Kidney (tissue), 14 donors: Measurements from ENCODE around the gene SEC63. TPM values are rescaled to one million over a fixed set of nuclear protein-coding genes. Genes with fewer than 3 reads are reported as not detected.

ENCODE experiments used
- DNase-seq, 5 donors: peaks; one replicate each; pipeline ENCODE4 v3.0.0-alpha.2; 2013 to 2020
- FAIRE-seq: peaks from 2 replicates; lab custom pipeline; 2012; peaks lifted over from hg19 to GRCh38; lab: Jason Lieb, UNC
- H3K27ac ChIP-seq, 2 donors: one replicate each; pipeline ENCODE4 v1.7.0; 2013; ENCODE audit warnings: low read depth in 2 of 2, low read length in 2 of 2, inconsistent platforms in 1 of 2
- H3K27me3 ChIP-seq: one replicate; pipeline ENCODE4 v1.7.1; 2013; ENCODE audit warnings: low read length, inconsistent platforms; ENCODE audit not compliant: control insufficient read depth, insufficient read depth
- H3K36me3 ChIP-seq, 3 donors: one replicate each; pipeline versions ENCODE4 v1.7.0 to v1.7.1; 2013; ENCODE audit warnings: low read length in 3 of 3, control low read depth in 1 of 3, inconsistent platforms in 1 of 3; ENCODE audit not compliant: insufficient read depth in 3 of 3, control insufficient read depth in 2 of 3
- H3K4me1 ChIP-seq, 3 donors: one replicate each; pipeline versions ENCODE4 v1.7.0 to v1.7.1; 2013; ENCODE audit warnings: low read length in 3 of 3, inconsistent platforms in 1 of 3, low read depth in 1 of 3; ENCODE audit not compliant: control insufficient read depth in 2 of 3, insufficient read depth in 2 of 3
- H3K4me3 ChIP-seq, 3 donors: one replicate each; pipeline versions ENCODE4 v1.7.0 to v1.8.1; 2013; ENCODE audit warnings: low read length in 3 of 3, control low read depth in 1 of 3, inconsistent platforms in 1 of 3
- H3K9ac ChIP-seq, 3 donors: one replicate each; pipeline versions ENCODE4 v1.7.0 to v1.7.1; 2013; ENCODE audit warnings: low read length in 3 of 3, control low read depth in 1 of 3, inconsistent platforms in 1 of 3
- H3K9me3 ChIP-seq, 3 donors: one replicate each; pipeline versions ENCODE4 v1.7.0 to v1.7.1; 2013; ENCODE audit warnings: low read length in 3 of 3, control low read depth in 1 of 3, inconsistent platforms in 1 of 3; ENCODE audit not compliant: control insufficient read depth in 2 of 3, insufficient read depth in 1 of 3
- CTCF ChIP-seq: IDR thresholded peaks from 3 replicates; pipeline ENCODE4 v1.5.1; 2012; ENCODE audit warnings: mild to moderate bottlenecking, moderate library complexity, borderline replicate concordance; ENCODE audit not compliant: insufficient read depth; ENCODE audit errors: extremely low read depth
- intact Hi-C: fragments of 100-400 bp; cut with DNase I; formaldehyde crosslinking; loops from one replicate; pipeline ENCODE4 v1.11.1; 2022
- polyA plus RNA-seq: library from polyadenylated mRNA; stranded (reverse); fragments of 350-450 nt; fragmentation: Illumina TruSeq; extraction: RNeasy Lipid Tissue Mini Kit (QIAGEN cat#74804); gene quantifications from one replicate; pipeline ENCODE4 v1.2.3, GENCODE V29; 2014; ENCODE audit warnings: low read depth, low replicate concordance; ENCODE audit not compliant: insufficient read depth
- total RNA-seq: library from RNA; stranded (reverse); fragmentation: NEBNext Ultra II Directional; extraction: Animal tissue kit (Norgen Biotek cat#: 25700); gene quantifications from one replicate; pipeline ENCODE4 v1.2.1, GENCODE V29; 2021
- donor health status: control.
- donor health status: control.
- donor health status: control.
- donor health status: control.
- donor health status: control.
- donor health status: DM: yes; HTN: yes; CAD: no.
- donor health status: Normal renal cell carcinoma (clear cell type).

Gene SEC63
- total and polyA plus RNA-seq, 2 donors from 2014 or later: 31.4 to 88.8 TPM

DNA sequence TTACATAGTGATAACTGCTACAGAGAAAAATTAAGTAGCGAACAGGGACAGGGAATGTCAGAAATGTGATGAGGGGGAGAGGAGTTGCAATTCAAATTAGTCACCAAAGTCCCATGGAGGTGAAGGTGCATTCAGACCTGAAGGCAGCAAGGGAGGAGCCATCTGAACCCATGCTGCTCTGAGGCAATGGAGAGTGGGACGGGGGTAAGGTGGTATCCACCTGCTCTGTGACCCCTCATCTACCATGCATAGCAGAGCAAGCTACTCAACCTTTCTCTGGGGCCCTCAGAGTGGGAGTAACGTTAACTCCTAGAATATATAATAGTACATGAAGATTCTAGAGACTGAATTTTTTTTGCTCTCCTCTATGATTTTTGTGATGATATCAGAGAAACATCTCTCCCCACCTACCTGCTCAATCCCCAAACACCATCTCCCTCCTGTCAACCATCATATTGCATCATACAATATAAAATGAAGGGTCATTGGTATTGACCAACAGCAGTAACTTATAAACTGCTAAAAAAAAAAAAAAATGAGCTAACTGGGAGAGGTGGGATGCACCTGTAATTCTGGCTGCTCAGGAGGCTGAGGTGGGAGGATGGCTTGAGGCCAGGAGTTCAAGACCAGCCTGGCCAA lies 117.3 kb downstream of the SEC63 start:
- no peaks in the 10 kb centered on the region for H3K27me3 ChIP-seq
- no peak for FAIRE-seq
- intact Hi-C loops: no loop called here

DNA sequence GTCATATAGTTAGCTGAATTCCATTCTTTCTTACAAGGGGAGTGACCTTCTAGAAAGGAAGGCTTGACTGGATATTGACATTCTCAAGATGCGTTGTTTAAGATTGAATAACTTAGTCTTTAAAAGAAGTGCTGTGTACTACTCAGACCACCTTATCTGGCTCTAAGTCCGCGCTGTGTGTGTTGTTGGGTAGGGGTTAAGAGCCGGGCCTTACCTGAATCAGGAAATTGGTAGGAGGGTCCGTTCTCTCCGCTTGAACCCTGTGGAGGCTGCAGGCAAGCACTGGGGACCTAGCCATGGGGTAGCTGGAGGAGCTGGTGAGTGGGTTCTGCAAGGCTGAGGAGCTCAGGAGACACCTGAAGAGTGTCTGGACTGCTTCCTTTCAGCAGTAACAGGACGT lies 124.9 kb downstream of the SEC63 start:
- H3K36me3 ChIP-seq: no peaks in the 10 kb centered on the region
- no peak overlapping the region for H3K4me3 ChIP-seq
- TF ChIP-seq CTCF: no peak
- DNase-seq: no peak
- H3K4me1 ChIP-seq: no peaks in the 10 kb centered on the region
- H3K27ac ChIP-seq: no peak overlapping the region
- no peak for FAIRE-seq
- intact Hi-C loops: no loop called here
- H3K27me3 ChIP-seq: no peaks in the 10 kb centered on the region
- no peaks in the 10 kb centered on the region for H3K9me3 ChIP-seq
- no peak overlapping the region for H3K9ac ChIP-seq

More for the DNA sequence above, 117.3 kb downstream of the SEC63 start:
- DNase-seq: no peak
- Histone ChIP-seq H3K9ac (no peak overlapping the region), H3K36me3 (no peaks in the 10 kb centered on the region), H3K4me1 (no peaks in the 10 kb centered on the region), H3K4me3 (no peak overlapping the region), H3K9me3 (no peaks in the 10 kb centered on the region), H3K27ac (no peak overlapping the region)
- no peak for TF ChIP-seq CTCF

DNA sequence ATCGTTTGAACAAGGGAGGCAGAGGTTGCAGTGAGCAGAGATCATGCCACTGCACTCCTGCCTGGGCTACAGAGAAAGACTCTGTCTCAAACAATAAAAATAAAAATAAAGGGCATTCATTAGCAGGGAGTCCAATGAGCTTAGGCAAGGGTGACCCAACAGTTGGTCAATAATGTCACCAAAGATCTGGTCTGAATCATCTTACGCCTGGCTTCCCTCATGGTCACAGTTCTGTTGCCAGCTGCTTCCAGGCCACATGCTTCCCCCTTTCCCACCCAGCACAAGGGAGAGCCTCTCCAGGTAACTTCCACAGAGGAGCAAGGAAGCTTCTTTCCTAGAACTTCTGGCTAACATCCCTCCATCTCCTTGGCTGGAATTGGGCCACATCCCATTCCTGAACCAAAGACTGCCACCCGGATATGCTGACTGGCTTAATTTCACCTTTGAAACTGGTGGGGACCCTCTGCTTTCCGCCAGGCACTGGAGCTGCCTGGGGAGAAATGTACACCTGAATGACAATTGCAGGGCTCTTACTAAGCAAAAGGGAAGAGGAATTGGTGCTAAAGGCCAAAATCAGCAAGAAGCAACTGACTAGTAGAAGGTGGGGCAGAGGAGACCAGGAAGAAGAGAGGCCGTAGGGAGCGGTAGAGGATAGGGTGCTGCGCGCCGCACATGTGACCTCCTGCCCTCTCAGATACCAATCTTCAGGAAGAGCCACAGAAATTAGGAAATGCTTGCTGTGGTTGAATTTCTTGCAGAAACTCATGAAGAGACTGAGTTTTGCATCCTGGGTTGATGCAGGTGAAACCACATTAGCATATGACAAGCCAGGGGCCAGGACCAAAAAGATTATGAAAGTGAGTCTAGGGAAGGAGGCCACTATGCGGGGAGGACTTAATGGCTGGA lies 125.6 kb downstream of the SEC63 start:
- Histone ChIP-seq H3K27me3 (no peaks in the 10 kb centered on the region), H3K27ac (no peak overlapping the region), H3K9ac (no peak overlapping the region), H3K9me3 (no peaks in the 10 kb centered on the region), H3K4me1 (no peaks in the 10 kb centered on the region), H3K4me3 (no peak overlapping the region), H3K36me3 (no peaks in the 10 kb centered on the region)
- TF ChIP-seq CTCF: no peak
- DNase-seq (no peak), FAIRE-seq (no peak)
- intact Hi-C loops: no loop called here
